PC-3 (cell line): ENCODE measurements around the gene CTNNA3. TPM values are rescaled to one million over a fixed set of nuclear protein-coding genes. Genes with fewer than 3 reads are reported as not detected.

ENCODE experiments used
- ATAC-seq: fragments of 200-7000 bp; cut with Tn5 transposase; 2 replicates; pipeline ENCODE4 v1.9.1; 2020; ENCODE audit warnings: mild to moderate bottlenecking, moderate library complexity
- BruUV-seq: library from RNA; stranded (reverse); fragments of 400-500 nt; replicated peaks from 2 replicates; lab custom pipeline; 2021; lab: Mats Ljungman, UMichigan
- CTCF ChIA-PET: fragments of 300-600 bp; sonication (Branson Sonifier 250); formaldehyde crosslinking; loops from one replicate; lab custom pipeline; 2022; ENCODE audit warnings: antibody characterized with exemption; lab: Charles Lee
- POLR2A ChIA-PET: fragments of 300-600 bp; sonication (Branson Sonifier 250); formaldehyde crosslinking; loops from one replicate; lab custom pipeline; 2022; ENCODE audit warnings: antibody characterized with exemption; ENCODE audit not compliant: unreplicated experiment; lab: Charles Lee
- DNase-seq: peaks from one replicate; pipeline ENCODE4 v3.0.0-alpha.2; 2015
- H2AFZ ChIP-seq: fragments of 300-600 bp; sonication (generic); 2 replicates; pipeline ENCODE4 v1.6.0; 2016; ENCODE audit warnings: antibody characterized with exemption, low read length
- H3F3A ChIP-seq: fragments of 300-600 bp; sonication (generic); one replicate; pipeline ENCODE4 v1.6.0; 2017; ENCODE audit warnings: antibody characterized with exemption, low read length, control low read depth, mild to moderate bottlenecking; ENCODE audit not compliant: unreplicated experiment
- H3K27ac ChIP-seq: fragments of 300-600 bp; sonication (generic); 2 replicates; pipeline ENCODE4 v1.5.1; 2016; ENCODE audit warnings: mild to moderate bottlenecking, low read length
- H3K27me3 ChIP-seq: fragments of 300-600 bp; sonication (generic); 2 replicates; pipeline ENCODE4 v1.6.1; 2016; ENCODE audit warnings: low read length, mixed read lengths
- H3K36me3 ChIP-seq: fragments of 300-600 bp; sonication (generic); 2 replicates; pipeline ENCODE4 v1.6.1; 2016; ENCODE audit warnings: low read depth, mixed run types, low read length, mixed read lengths
- H3K4me1 ChIP-seq: fragments of 300-600 bp; sonication (generic); 2 replicates; pipeline ENCODE4 v1.5.1; 2016; ENCODE audit warnings: low read length; ENCODE audit not compliant: insufficient read depth
- H3K4me2 ChIP-seq: fragments of 300-600 bp; sonication (generic); 2 replicates; pipeline ENCODE4 v1.6.0; 2016; ENCODE audit warnings: low read length
- H3K4me3 ChIP-seq: fragments of 300-600 bp; sonication (generic); 2 replicates; pipeline ENCODE4 v1.5.1; 2016; ENCODE audit warnings: mild to moderate bottlenecking, low read length, mixed read lengths
- H3K79me2 ChIP-seq: fragments of 300-600 bp; sonication (generic); 2 replicates; pipeline ENCODE4 v1.6.1; 2017; ENCODE audit warnings: low read length, mixed read lengths
- H3K9ac ChIP-seq: fragments of 300-600 bp; sonication (generic); 2 replicates; pipeline ENCODE4 v1.6.0; 2016; ENCODE audit warnings: mild to moderate bottlenecking, low read length
- H3K9me2 ChIP-seq: fragments of 300-600 bp; sonication (generic); replicated peaks from 2 replicates; pipeline ENCODE4 v1.6.1; 2016; ENCODE audit warnings: mixed run types, low read length, mixed read lengths
- H3K9me3 ChIP-seq: fragments of 300-600 bp; sonication (generic); 2 replicates; pipeline ENCODE4 v1.6.1; 2016; ENCODE audit warnings: low read length, mixed read lengths
- H4K20me1 ChIP-seq: fragments of 300-600 bp; sonication (generic); 2 replicates; pipeline ENCODE4 v1.6.1; 2016; ENCODE audit warnings: low read length, mixed read lengths
- EZH2 ChIP-seq: fragments of 300-600 bp; sonication (generic); IDR thresholded peaks from one replicate; pipeline ENCODE4 v1.6.1; 2017; ENCODE audit warnings: antibody characterized with exemption, mild to moderate bottlenecking, low read length; ENCODE audit not compliant: unreplicated experiment
- EZH2phosphoT487 ChIP-seq: fragments of 300-600 bp; sonication (generic); IDR thresholded peaks from 2 replicates; pipeline ENCODE4 v1.6.1; 2018; ENCODE audit warnings: mild to moderate bottlenecking, antibody characterized with exemption, low read length, borderline replicate concordance
- intact Hi-C: fragments of 100-400 bp; cut with micrococcal nuclease; formaldehyde crosslinking; loops from 2 replicates; pipeline ENCODE4 v1.9.0; 2023
- total RNA-seq: library from RNA; depleted of rRNA; stranded (reverse); fragments of >200 nt; gene quantifications from 2 replicates; pipeline ENCODE4 v1.2.3, GENCODE V29; 2014
- TF ChIP-seq, protein P1 (sequence below): fragments of 300-600 bp; sonication (generic); conservative IDR thresholded peaks from 2 replicates; pipeline ENCODE4 v1.5.1; 2017; ENCODE audit warnings: antibody characterized with exemption, low read depth, mild to moderate bottlenecking, low read length

CTNNA3 gene
- total RNA-seq, 1 experiment from 2014 or later: 1.9 TPM

GRCh38 chr10:66943590-66943989, 752.4 kb downstream of the CTNNA3 start:
- no peaks in the 10 kb centered on the region for H3K79me2 ChIP-seq
- TF ChIP-seq, protein P1, sequence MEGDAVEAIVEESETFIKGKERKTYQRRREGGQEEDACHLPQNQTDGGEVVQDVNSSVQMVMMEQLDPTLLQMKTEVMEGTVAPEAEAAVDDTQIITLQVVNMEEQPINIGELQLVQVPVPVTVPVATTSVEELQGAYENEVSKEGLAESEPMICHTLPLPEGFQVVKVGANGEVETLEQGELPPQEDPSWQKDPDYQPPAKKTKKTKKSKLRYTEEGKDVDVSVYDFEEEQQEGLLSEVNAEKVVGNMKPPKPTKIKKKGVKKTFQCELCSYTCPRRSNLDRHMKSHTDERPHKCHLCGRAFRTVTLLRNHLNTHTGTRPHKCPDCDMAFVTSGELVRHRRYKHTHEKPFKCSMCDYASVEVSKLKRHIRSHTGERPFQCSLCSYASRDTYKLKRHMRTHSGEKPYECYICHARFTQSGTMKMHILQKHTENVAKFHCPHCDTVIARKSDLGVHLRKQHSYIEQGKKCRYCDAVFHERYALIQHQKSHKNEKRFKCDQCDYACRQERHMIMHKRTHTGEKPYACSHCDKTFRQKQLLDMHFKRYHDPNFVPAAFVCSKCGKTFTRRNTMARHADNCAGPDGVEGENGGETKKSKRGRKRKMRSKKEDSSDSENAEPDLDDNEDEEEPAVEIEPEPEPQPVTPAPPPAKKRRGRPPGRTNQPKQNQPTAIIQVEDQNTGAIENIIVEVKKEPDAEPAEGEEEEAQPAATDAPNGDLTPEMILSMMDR: no peak
- H3K4me2 ChIP-seq: no peak overlapping the region
- H3K4me1 ChIP-seq: no peaks in the 10 kb centered on the region
- H3K4me3 ChIP-seq: no peak overlapping the region
- H2AFZ ChIP-seq: no peak overlapping the region
- no peaks in the 10 kb centered on the region for H4K20me1 ChIP-seq
- ChIA-PET CTCF (no interaction called here), POLR2A (no interaction called here)
- H3K9me2 ChIP-seq: no peaks in the 10 kb centered on the region
- BruUV-seq: no TSS peak
- no peak overlapping the region for H3K27ac ChIP-seq
- peak; percentile 60 for DNase-seq
- no peaks in the 10 kb centered on the region for H3K36me3 ChIP-seq
- ATAC-seq: peak; percentile 75
- no peak overlapping the region for H3K9ac ChIP-seq
- no peaks in the 10 kb centered on the region for H3K9me3 ChIP-seq
- peaks cover 54% of the 10 kb centered on the region for H3K27me3 ChIP-seq
- H3F3A ChIP-seq: no peaks in the 10 kb centered on the region
- intact Hi-C loops: loop anchor here (5.0 kb wide), 1 partner anchor 364 kb away; no protein-coding TSS in a partner anchor

DNA sequence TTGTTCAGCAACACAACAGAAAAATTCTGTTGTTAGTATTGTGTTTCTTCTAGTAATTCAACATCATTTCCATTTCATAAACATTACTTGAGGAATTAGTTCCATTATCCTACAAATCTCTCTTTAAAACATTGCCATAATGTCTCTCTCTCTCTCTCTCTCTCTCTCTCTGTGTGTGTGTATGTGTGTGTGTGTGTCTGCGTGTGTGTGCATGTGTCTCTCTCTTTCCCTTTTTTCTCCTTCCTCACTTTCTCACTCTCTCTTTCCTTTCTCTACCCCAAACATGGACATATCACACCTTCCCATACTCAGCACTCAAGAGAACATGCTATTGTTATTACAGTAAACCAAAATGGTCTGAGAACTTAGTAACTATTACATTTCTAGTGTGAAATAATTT, 753.6 kb downstream of the CTNNA3 start:
- Histone ChIP-seq H3K4me2 (no peak overlapping the region), H3K27me3 (peaks cover 50% of the 10 kb centered on the region), H3K79me2 (no peaks in the 10 kb centered on the region), H3K9me2 (no peaks in the 10 kb centered on the region), H3K9ac (no peak overlapping the region), H4K20me1 (no peaks in the 10 kb centered on the region), H3K36me3 (no peaks in the 10 kb centered on the region), H3K4me1 (no peaks in the 10 kb centered on the region), H3K4me3 (no peak overlapping the region), H3K9me3 (no peaks in the 10 kb centered on the region), H3K27ac (no peak overlapping the region), H2AFZ (no peak overlapping the region), H3F3A (no peaks in the 10 kb centered on the region)
- DNase-seq (no peak), ATAC-seq (no peak)
- no TSS peak for BruUV-seq
- ChIA-PET CTCF (no interaction called here), POLR2A (no interaction called here)
- intact Hi-C loops: loop anchor here (5.0 kb wide), 1 partner anchor 365 kb away; no protein-coding TSS in a partner anchor
- TF ChIP-seq EZH2phosphoT487: no peak
- TF ChIP-seq, protein P1: no peak
- no peak for TF ChIP-seq EZH2

- no peak for DNase-seq
- H4K20me1 ChIP-seq: no peaks in the 10 kb centered on the region
- CTCF ChIA-PET: interaction anchor here (1.4 kb wide), 1 partner anchor 10 kb away, joined by 6 read pairs; no protein-coding TSS in a partner anchor
- no peak overlapping the region for H3K27ac ChIP-seq
- H3K36me3 ChIP-seq: no peaks in the 10 kb centered on the region
- no peak overlapping the region for H3K4me3 ChIP-seq
- no peaks in the 10 kb centered on the region for H3K79me2 ChIP-seq
- no peak for TF ChIP-seq EZH2
- no peak for TF ChIP-seq EZH2phosphoT487
- TF ChIP-seq, protein P1: no peak
- H3K9me2 ChIP-seq: no peaks in the 10 kb centered on the region
- intact Hi-C loops: loop anchor here (5.0 kb wide), 1 partner anchor 366 kb away; no protein-coding TSS in a partner anchor
- H3K27me3 ChIP-seq: peaks cover 52% of the 10 kb centered on the region
- H3K4me2 ChIP-seq: no peak overlapping the region
- no peak overlapping the region for H3K9ac ChIP-seq
- POLR2A ChIA-PET: no interaction called here
- no peak overlapping the region for H2AFZ ChIP-seq
- ATAC-seq: 0 out of 2 replicates have a peak, but pooled peaks have one; percentile 17
- no peaks in the 10 kb centered on the region for H3F3A ChIP-seq
- H3K9me3 ChIP-seq: no peaks in the 10 kb centered on the region
- H3K4me1 ChIP-seq: no peaks in the 10 kb centered on the region
- no TSS peak for BruUV-seq
These were observed 754.5 kb downstream of the CTNNA3 start for GRCh38 chr10:66941491-66941890.
